DOHH2 (cell line): ENCODE measurements around the gene CPNE5.

ENCODE experiments used
- CTCF ChIP-seq: fragments of 200-600 bp; sonication (generic); IDR thresholded peaks from one replicate; pipeline ENCODE4 v1.5.1; 2014; ENCODE audit warnings: antibody characterized with exemption, mild to moderate bottlenecking, low read depth, low read length; ENCODE audit not compliant: poor library complexity, severe bottlenecking
- EZH2phosphoT487 ChIP-seq: fragments of 200-600 bp; sonication (generic); IDR thresholded peaks from 2 replicates; pipeline ENCODE4 v1.6.1; 2017; ENCODE audit warnings: borderline replicate concordance, mild to moderate bottlenecking, antibody characterized with exemption, low read length, moderate library complexity, mixed read lengths

GRCh38 chr6:36788186-36788585, 51.1 kb downstream of the CPNE5 start:
- TF ChIP-seq CTCF (no peak), EZH2phosphoT487 (no peak)
